ENCODE data around the gene NAA15. TPM values are rescaled to one million over a fixed set of nuclear protein-coding genes. Genes with fewer than 3 reads are reported as not detected.

The NAA15 gene
- total and polyA plus RNA-seq, 2 of the 8 experiments (the other 6 are each of a cell fraction or from before 2014, with no cell fraction given) = 9.7 to 124 TPM

DNA sequence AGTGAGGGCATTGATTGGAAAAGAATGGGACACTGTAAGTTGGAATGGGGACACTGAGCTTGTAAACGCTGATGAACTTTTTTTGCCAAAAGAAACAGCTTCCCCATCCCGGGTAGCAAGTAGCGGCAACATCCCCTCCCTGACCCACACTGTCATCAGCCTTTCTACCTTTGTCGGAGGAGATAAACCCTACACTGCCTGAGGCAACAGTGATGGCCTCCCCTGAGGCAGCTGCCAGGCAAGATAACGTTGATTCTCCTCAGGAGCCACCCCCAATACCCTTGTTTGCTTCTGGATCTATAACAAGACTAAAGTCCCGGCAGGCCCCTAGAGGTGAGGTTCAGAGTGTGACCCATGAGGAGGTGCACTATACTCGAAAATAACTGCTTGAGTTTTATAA lies 142.4 kb downstream of the NAA15 start:
- Histone ChIP-seq H3K56ac (replicated peaks; ENCODE audit: insufficient read length, low read depth, low read length) (no peak overlapping the region), H2AK5ac (ENCODE audit: low read depth, low read length) (no peak overlapping the region), H3K23me2 (ENCODE audit: low read depth, low read length) (no peaks in the 10 kb centered on the region), H2BK5ac (ENCODE audit: low read depth, low read length) (no peak overlapping the region), H2BK15ac (ENCODE audit: low read length) (no peak overlapping the region), H3K4ac (replicated peaks; ENCODE audit: insufficient read length, low read depth, low read length) (no peak overlapping the region), H3K14ac (ENCODE audit: insufficient read length) (no peak overlapping the region), H3K4me2 (ENCODE audit: insufficient read depth in 1 of 2, low read depth in 2 of 2, low read length in 2 of 2) (no peak overlapping the region), H3K4me3 (ENCODE audit: extremely low read depth in 1 of 4, insufficient read depth in 2 of 4, low read depth in 3 of 4, low read length in 4 of 4) (no peak overlapping the region), H3K27ac (ENCODE audit: low read depth, low read length) (no peak overlapping the region), H4K5ac (ENCODE audit: insufficient read length, low read depth, low read length) (no peak overlapping the region), H3K27me3 (replicated peaks in 1 of 4; ENCODE audit: control insufficient read depth in 3 of 4, extremely low read depth in 1 of 4, insufficient read depth in 3 of 4, low read length in 3 of 4) (no peaks in the 10 kb centered on the region), H3K36me3 (ENCODE audit: control insufficient read depth in 2 of 4, insufficient read depth in 4 of 4, low read length in 3 of 4) (no peaks in the 10 kb centered on the region), H4K91ac (replicated peaks; ENCODE audit: insufficient read length, low read length) (no peak overlapping the region), H4K8ac (ENCODE audit: extremely low read depth, insufficient read depth, low read length) (no peak overlapping the region), H2AFZ (ENCODE audit: low read length) (no peak overlapping the region), H3K23ac (ENCODE audit: insufficient read length) (no peak overlapping the region), H3K79me1 (ENCODE audit: low read depth, low read length) (no peaks in the 10 kb centered on the region; the same call in 1 of the 2 replicates), H4K20me1 (replicated peaks in 1 of 2; ENCODE audit: control insufficient read depth in 1 of 2, insufficient read depth in 2 of 2, low read length in 2 of 2) (no peaks in the 10 kb centered on the region), H3K9me3 (ENCODE audit: insufficient read depth in 2 of 2, low read depth in 1 of 2, low read length in 1 of 2) (no peaks in the 10 kb centered on the region; a peak in 1 of 4 replicates), H3K9ac (replicated peaks in 1 of 4; ENCODE audit: extremely low read depth in 1 of 4, low read depth in 3 of 4, low read length in 3 of 4) (no peak overlapping the region), H3K18ac (ENCODE audit: extremely low read depth, low read length) (no peak overlapping the region), H2BK20ac (ENCODE audit: low read length) (no peak overlapping the region), H2BK120ac (replicated peaks; ENCODE audit: low read depth, low read length) (no peak overlapping the region), H3K79me2 (ENCODE audit: control insufficient read depth in 1 of 2, insufficient read depth in 2 of 2, low read length in 2 of 2) (no peaks in the 10 kb centered on the region), H2BK12ac (ENCODE audit: low read depth, low read length) (no peak overlapping the region), H3K4me1 (replicated peaks in 1 of 4; ENCODE audit: control insufficient read depth in 3 of 4, insufficient read depth in 4 of 4, low read length in 3 of 4) (no peaks in the 10 kb centered on the region)
- FAIRE-seq = no peak
- TF ChIP-seq, protein P1, sequence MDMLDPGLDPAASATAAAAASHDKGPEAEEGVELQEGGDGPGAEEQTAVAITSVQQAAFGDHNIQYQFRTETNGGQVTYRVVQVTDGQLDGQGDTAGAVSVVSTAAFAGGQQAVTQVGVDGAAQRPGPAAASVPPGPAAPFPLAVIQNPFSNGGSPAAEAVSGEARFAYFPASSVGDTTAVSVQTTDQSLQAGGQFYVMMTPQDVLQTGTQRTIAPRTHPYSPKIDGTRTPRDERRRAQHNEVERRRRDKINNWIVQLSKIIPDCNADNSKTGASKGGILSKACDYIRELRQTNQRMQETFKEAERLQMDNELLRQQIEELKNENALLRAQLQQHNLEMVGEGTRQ (IDR thresholded peaks at IDR 0.05; ENCODE audit: low read length) = no peak
- TF ChIP-seq POLR2A (IDR thresholded peaks at IDR 0.05; ENCODE audit: control extremely low read depth in 1 of 2, low read depth in 2 of 2, low read length in 2 of 2) (no peak), RNF2 (IDR thresholded peaks at IDR 0.05; ENCODE audit: borderline replicate concordance, low read depth, low read length, missing control alignments, poor library complexity, severe bottlenecking) (no peak), RAD21 (IDR thresholded peaks at IDR 0.05 in 1 of 2, conservative IDR thresholded peaks at IDR 0.05 in 1 of 2; ENCODE audit: low read depth in 2 of 2, low read length in 2 of 2) (no peak), EP300 (IDR thresholded peaks at IDR 0.05; ENCODE audit: borderline replicate concordance in 1 of 2, low read depth in 2 of 2, low read length in 2 of 2) (no peak)
- CTCF ChIA-PET (ENCODE audit: partially characterized antibody) = interaction anchor here (0.6 to 2.3 kb wide), 5 partner anchors 25 to 214 kb away, joined by 3 to 8 read pairs (median 4); no protein-coding TSS in a partner anchor
- no peak for DNase-seq (ENCODE audit: low read depth in 1 of 2, low spot score in 2 of 2)
- 92% methylated on average over 7 of the region's 7 CpGs; no CpG with 5 or more reads in 1 of the 2 experiments for WGBS, 2 experiments (ENCODE audit: extremely low coverage in 1 of 2, insufficient coverage in 1 of 2, insufficient read length in 1 of 2, insufficient replicate concordance in 2 of 2, low coverage in 1 of 2, low lambda C conversion rate in 2 of 2, missing lambda C conversion rate in 1 of 2)
- POLR2A ChIA-PET (ENCODE audit: partially characterized antibody) = interaction anchor here (0.9 to 2.7 kb wide), 2 partner anchors 9 kb away, joined by 3 to 21 read pairs; partner anchors contain the start of gene RAB33B

All from H1 (cell line).